Panc1 (cell line): Measurements from ENCODE around the gene NFATC2IP. TPM values are rescaled to one million over a fixed set of nuclear protein-coding genes. Genes with fewer than 3 reads are reported as not detected.

Experiments used
- ATAC-seq: fragments of 200-7000 bp; cut with Tn5 transposase; 2 replicates; pipeline ENCODE4 v1.9.1; 2020; ENCODE audit warnings: mild to moderate bottlenecking, moderate library complexity
- BruUV-seq: library from RNA; stranded (reverse); fragments of 400-500 nt; replicated peaks from 2 replicates; lab custom pipeline; 2021; lab: Mats Ljungman, UMichigan
- CTCF ChIA-PET: fragments of 300-600 bp; sonication (Branson Sonifier 250); formaldehyde crosslinking; loops from one replicate; lab custom pipeline; 2022; ENCODE audit warnings: antibody characterized with exemption; lab: Charles Lee
- POLR2A ChIA-PET: fragments of 300-600 bp; sonication (Branson Sonifier 250); formaldehyde crosslinking; loops from one replicate; lab custom pipeline; 2022; ENCODE audit warnings: antibody characterized with exemption; lab: Charles Lee
- DNase-seq: peaks from one replicate; pipeline ENCODE4 v3.0.0-alpha.2; 2010; ENCODE audit warnings: low read depth, low spot score
- H3K27ac ChIP-seq: 2 replicates; pipeline ENCODE4 v1.5.1; 2011; ENCODE audit warnings: mild to moderate bottlenecking, low read length, inconsistent platforms
- H3K27me3 ChIP-seq: fragments of 200-500 bp; sonication (Bioruptor generic); 2 replicates; pipeline ENCODE4 v1.6.0; 2014; ENCODE audit warnings: low read length, inconsistent platforms; ENCODE audit not compliant: control insufficient read depth, insufficient read depth
- H3K36me3 ChIP-seq: fragments of 200-500 bp; sonication (Bioruptor generic); 2 replicates; pipeline ENCODE4 v1.5.1; 2014; ENCODE audit warnings: inconsistent platforms, mild to moderate bottlenecking, low read length, moderate library complexity; ENCODE audit not compliant: control insufficient read depth, insufficient read depth
- H3K4me1 ChIP-seq: 2 replicates; pipeline ENCODE4 v1.5.1; 2011; ENCODE audit warnings: inconsistent platforms, mild to moderate bottlenecking, low read length, moderate library complexity; ENCODE audit not compliant: control insufficient read depth, insufficient read depth
- H3K4me3 ChIP-seq, 2 experiments: 2 replicates each; pipeline ENCODE4 v1.5.1; 2011 to 2012; ENCODE audit warnings: low read depth in 2 of 2, low read length in 2 of 2, mild to moderate bottlenecking in 2 of 2, inconsistent platforms in 1 of 2, moderate library complexity in 1 of 2
- H3K9me3 ChIP-seq: fragments of 200-500 bp; sonication (Bioruptor generic); 2 replicates; pipeline ENCODE4 v1.5.1; 2014; ENCODE audit warnings: low read depth, mild to moderate bottlenecking, inconsistent platforms, low read length, moderate library complexity; ENCODE audit not compliant: control insufficient read depth, insufficient read depth
- CTCF ChIP-seq: fragments of 450-650 bp; IDR thresholded peaks from 2 replicates; pipeline ENCODE4 v1.5.1; 2017; ENCODE audit warnings: mild to moderate bottlenecking
- POLR2AphosphoS5 ChIP-seq: IDR thresholded peaks from 2 replicates; pipeline ENCODE4 v1.6.1; 2012; ENCODE audit warnings: mild to moderate bottlenecking, low read depth, low read length, moderate library complexity
- REST ChIP-seq, 2 experiments: IDR thresholded peaks; 2 replicates each; pipeline ENCODE4 v1.6.1; 2011 to 2012; ENCODE audit warnings: low read depth in 2 of 2, control low read depth in 1 of 2, low read length in 1 of 2, mild to moderate bottlenecking in 1 of 2, moderate library complexity in 1 of 2; ENCODE audit not compliant: insufficient read depth in 1 of 2
- SIN3A ChIP-seq: IDR thresholded peaks from 2 replicates; pipeline ENCODE4 v1.6.1; 2012; ENCODE audit warnings: low read depth, mild to moderate bottlenecking, low read length, moderate library complexity, borderline replicate concordance; ENCODE audit not compliant: insufficient read depth
- TCF7L2 ChIP-seq: IDR thresholded peaks from 2 replicates; pipeline ENCODE4 v1.6.1; 2011; ENCODE audit warnings: mild to moderate bottlenecking, low read depth, low read length, inconsistent platforms
- in situ Hi-C: cut with HindIII; loops from 2 replicates; pipeline ENCODE4 v1.10.0; 2016; ENCODE audit warnings: low sequenced_read_pairs, low pct_unique_long_range_greater_than_20kb
- intact Hi-C: fragments of 100-400 bp; cut with micrococcal nuclease; formaldehyde crosslinking; loops from one replicate; pipeline ENCODE4 v1.10.0; 2022; ENCODE audit not compliant: unreplicated experiment
- total RNA-seq: library from RNA; stranded (reverse); gene quantifications from one replicate; pipeline ENCODE4 v1.2.1, GENCODE V29; 2021; ENCODE audit not compliant: unreplicated experiment

NFATC2IP gene
- total RNA-seq, 1 experiment from 2014 or later, result 47.3 TPM

- no peak for DNase-seq
- Histone ChIP-seq H3K36me3 (no peaks in the 10 kb centered on the region), H3K27me3 (no peaks in the 10 kb centered on the region), H3K27ac (no peak overlapping the region), H3K4me3 (no peak overlapping the region), H3K9me3 (no peaks in the 10 kb centered on the region), H3K4me1 (no peaks in the 10 kb centered on the region)
- intact Hi-C loops (no loop called here), in situ Hi-C loops (no loop called here)
- ChIA-PET POLR2A (no interaction called here), CTCF (no interaction called here)
- no peak for ATAC-seq
- no peak for TF ChIP-seq CTCF
- TF ChIP-seq REST (IDR thresholded peaks at IDR 0.05; ENCODE audit: insufficient read depth in 1 of 2, low read depth in 2 of 2, low read length in 1 of 2), result no peak
- no peak for TF ChIP-seq SIN3A
- no peak for TF ChIP-seq TCF7L2
- TF ChIP-seq POLR2AphosphoS5, result no peak
- no TSS peak for BruUV-seq
These were observed 38.6 kb downstream of the NFATC2IP start for GRCh38 chr16:28989363-28989762.

GRCh38 chr16:28990375-28991040 is 39.8 kb downstream of the NFATC2IP start:
- H3K4me3 ChIP-seq, result no peak overlapping the region
- ChIA-PET POLR2A (no interaction called here), CTCF (no interaction called here)
- no peaks in the 10 kb centered on the region for H3K27me3 ChIP-seq
- in situ Hi-C loops (no loop called here), intact Hi-C loops (no loop called here)
- no peaks in the 10 kb centered on the region for H3K36me3 ChIP-seq
- no TSS peak for BruUV-seq
- ATAC-seq (no peak), DNase-seq (no peak)
- no peaks in the 10 kb centered on the region for H3K4me1 ChIP-seq
- H3K27ac ChIP-seq, result no peak overlapping the region
- no peak for TF ChIP-seq CTCF
- TF ChIP-seq TCF7L2, result no peak
- TF ChIP-seq SIN3A, result no peak
- no peak for TF ChIP-seq REST (IDR thresholded peaks at IDR 0.05; ENCODE audit: insufficient read depth in 1 of 2, low read depth in 2 of 2, low read length in 1 of 2)
- no peak for TF ChIP-seq POLR2AphosphoS5
- no peaks in the 10 kb centered on the region for H3K9me3 ChIP-seq
